NB4 (cell line): ENCODE data around the gene TMEM131L.

Experiments
- DNase-seq: peaks from one replicate; pipeline ENCODE4 v3.0.0; 2010; ENCODE audit warnings: low read depth
- H3K4me3 ChIP-seq: one replicate; pipeline ENCODE4 v1.5.1; 2011; ENCODE audit warnings: mild to moderate bottlenecking, low read depth, low read length, moderate library complexity
- MAX ChIP-seq: IDR thresholded peaks from 2 replicates; pipeline ENCODE4 v1.6.1; 2011; ENCODE audit warnings: low read depth, low read length
- MYC ChIP-seq: IDR thresholded peaks from 2 replicates; pipeline ENCODE4 v1.6.1; 2011; ENCODE audit warnings: low read depth, low read length
- POLR2A ChIP-seq: IDR thresholded peaks from 2 replicates; pipeline ENCODE4 v1.6.1; 2011; ENCODE audit warnings: mild to moderate bottlenecking; ENCODE audit not compliant: insufficient read length; ENCODE audit errors: extremely low read depth
- TF ChIP-seq, protein P1 (sequence below): IDR thresholded peaks from one replicate; pipeline ENCODE4 v1.5.1; 2012; ENCODE audit warnings: low read depth, low read length

Gene TMEM131L

GRCh38 chr4:153651587-153651986 is 185.4 kb downstream of the TMEM131L start:
- H3K4me3 ChIP-seq = peak overlapping the region; percentile 13
- TF ChIP-seq MYC = peak; percentile 12; the same call in 1 of the 2 replicates
- TF ChIP-seq POLR2A = peak; percentile 17
- 0 out of 2 replicates have a peak, but pooled peaks have one; percentile 16 for TF ChIP-seq MAX
- TF ChIP-seq, protein P1, sequence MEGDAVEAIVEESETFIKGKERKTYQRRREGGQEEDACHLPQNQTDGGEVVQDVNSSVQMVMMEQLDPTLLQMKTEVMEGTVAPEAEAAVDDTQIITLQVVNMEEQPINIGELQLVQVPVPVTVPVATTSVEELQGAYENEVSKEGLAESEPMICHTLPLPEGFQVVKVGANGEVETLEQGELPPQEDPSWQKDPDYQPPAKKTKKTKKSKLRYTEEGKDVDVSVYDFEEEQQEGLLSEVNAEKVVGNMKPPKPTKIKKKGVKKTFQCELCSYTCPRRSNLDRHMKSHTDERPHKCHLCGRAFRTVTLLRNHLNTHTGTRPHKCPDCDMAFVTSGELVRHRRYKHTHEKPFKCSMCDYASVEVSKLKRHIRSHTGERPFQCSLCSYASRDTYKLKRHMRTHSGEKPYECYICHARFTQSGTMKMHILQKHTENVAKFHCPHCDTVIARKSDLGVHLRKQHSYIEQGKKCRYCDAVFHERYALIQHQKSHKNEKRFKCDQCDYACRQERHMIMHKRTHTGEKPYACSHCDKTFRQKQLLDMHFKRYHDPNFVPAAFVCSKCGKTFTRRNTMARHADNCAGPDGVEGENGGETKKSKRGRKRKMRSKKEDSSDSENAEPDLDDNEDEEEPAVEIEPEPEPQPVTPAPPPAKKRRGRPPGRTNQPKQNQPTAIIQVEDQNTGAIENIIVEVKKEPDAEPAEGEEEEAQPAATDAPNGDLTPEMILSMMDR = no peak
- DNase-seq = peak; percentile 94

DNA sequence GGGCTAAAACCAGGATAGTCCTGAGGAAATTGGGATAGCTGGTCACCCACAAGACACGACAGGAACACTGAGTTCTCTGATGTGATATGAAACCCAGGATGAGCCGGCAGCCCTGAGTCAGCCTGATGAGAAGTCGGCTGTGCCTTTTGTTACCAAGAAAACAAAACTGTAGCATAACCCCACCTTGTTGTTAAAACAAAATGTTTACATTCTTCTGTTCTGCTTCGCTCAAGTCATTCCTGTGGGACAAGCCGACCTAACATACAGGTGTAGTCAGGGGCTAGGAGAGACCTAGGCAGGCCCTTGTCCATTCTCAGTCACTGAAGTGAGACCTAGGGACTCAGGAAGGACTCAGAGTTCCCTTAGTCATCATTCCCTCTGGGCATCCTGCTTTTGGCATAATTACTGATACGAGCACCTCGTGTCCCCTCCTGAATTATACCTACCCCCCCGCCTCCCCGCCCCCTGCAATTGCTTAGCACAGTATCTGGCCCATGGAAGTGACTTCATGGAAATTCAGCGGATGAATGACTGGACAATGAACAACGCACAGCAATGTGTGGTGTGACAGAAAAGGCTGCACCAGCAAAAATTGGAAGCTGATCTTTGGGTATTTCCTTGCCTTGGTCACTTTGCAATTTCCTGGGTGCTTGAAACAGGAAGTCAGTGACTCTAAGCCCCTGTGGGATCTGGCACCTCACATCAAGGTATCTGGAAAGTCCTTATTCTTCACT is 186.1 kb downstream of the TMEM131L start:
- peak; percentile 72 for DNase-seq
- peak overlapping the region; percentile 13 for H3K4me3 ChIP-seq
- TF ChIP-seq MAX (no peak), POLR2A (no peak), MYC (no peak)
- TF ChIP-seq, protein P1 = no peak

DNA sequence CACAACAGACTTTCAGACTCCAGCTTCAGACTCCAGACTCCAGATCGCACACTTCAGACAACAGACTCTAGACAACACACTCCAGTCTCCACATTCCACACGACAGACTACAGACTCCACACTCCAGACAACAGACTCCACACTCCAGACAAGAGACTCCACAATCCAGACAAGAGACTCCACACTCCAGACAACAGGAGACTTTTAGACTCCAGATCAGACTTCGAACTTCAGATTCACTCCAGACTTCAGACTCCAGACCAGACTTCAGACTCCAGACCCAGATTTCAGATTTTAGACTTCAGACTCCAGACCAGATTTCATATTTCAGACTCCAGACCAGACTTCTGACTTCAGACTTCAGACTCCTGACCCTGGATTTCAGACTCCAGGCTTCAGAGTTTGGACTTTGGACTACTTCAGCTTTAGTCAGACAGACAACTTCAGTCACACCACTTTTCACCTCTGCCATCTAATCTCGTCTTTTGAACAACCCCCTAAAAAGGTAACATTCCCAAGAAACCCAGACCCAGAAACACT is 188.9 kb downstream of the TMEM131L start:
- peak overlapping the region; percentile 32 for H3K4me3 ChIP-seq
- DNase-seq = no peak
- TF ChIP-seq, protein P1 = no peak
- TF ChIP-seq POLR2A (no peak), MYC (no peak), MAX (no peak)

- no peak for TF ChIP-seq MYC
- TF ChIP-seq MAX = no peak
- TF ChIP-seq POLR2A = no peak
- TF ChIP-seq, protein P1 = no peak
- H3K4me3 ChIP-seq = no peak overlapping the region
- peak; percentile 75 for DNase-seq
Observed at GRCh38 chr4:153655928-153656327, 189.8 kb downstream of the TMEM131L start.

DNA sequence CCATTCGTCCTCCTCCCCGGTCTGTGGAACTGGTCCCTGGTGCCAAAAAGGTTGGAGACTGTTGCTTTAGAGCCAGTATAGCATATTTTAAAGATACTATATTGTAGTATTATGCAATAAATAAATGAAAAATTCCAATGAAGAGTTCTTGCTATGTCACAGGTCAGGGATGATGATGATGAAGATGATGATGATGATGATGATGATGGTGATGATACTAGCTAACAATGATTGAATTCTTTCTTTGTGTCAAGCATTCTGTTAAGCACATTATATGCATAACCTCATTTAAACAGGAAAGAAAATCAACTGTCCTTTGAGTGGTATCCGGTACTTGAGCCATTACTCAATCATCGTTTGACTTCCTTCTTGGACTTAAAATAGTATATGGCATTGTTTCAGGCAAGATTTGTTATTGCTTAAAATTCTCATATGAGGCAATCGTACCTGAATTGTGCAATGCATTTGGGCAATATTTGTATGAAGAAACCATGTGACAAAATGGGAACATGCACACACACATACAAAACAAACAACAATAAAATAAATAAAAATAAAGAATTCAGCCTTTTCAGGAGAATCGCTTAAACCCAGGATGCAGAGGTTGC is 195.2 kb downstream of the TMEM131L start:
- DNase-seq = peak; percentile 93
- TF ChIP-seq MAX (peak; percentile 60; the same call in 1 of the 2 replicates), POLR2A (no peak), MYC (peak; percentile 75; the same call in 1 of the 2 replicates)
- TF ChIP-seq, protein P1 = no peak
- no peak overlapping the region for H3K4me3 ChIP-seq
